ENCODE data around the gene RNF212B.

The RNF212B gene

DNA sequence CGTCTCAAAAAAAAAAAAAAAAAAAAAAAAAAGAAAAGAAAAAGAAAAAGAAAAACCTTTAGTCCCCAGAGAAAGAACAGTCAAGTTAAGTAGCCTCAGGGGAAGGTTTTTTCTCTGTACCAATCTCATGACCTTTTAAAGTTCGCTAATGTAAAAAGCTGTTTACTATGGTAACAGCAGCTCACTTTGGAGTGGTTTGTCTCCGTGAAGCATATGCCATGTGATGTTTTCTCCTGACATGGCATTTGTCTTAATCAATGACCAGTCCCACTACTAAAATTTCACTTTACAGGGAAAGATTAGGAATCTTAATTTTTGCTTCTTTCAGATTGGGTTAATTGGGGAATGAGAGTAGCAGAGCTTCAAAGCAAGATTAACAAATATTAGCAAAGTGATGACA, 4.3 kb downstream of the RNF212B start:
- Histone ChIP-seq H3K27me3 (ENCODE audit: insufficient read depth, low read depth) (no peaks in the 10 kb centered on the region), H3K4me1 (ENCODE audit: low read depth, poor library complexity, severe bottlenecking) (peaks cover 21% of the 10 kb centered on the region), H4K20me1 (ENCODE audit: insufficient read depth) (no peaks in the 10 kb centered on the region), H3K9ac (no peak overlapping the region), H3K79me2 (ENCODE audit: insufficient read depth, low read depth) (no peaks in the 10 kb centered on the region), H3K27ac (no peak overlapping the region), H2AFZ (ENCODE audit: low read depth) (no peak overlapping the region), H3K4me2 (no peak overlapping the region), H3K4me3 (IDR thresholded peaks at IDR 0.05; ENCODE audit: insufficient read depth, low read depth, low read length) (no peak overlapping the region), H3K36me3 (ENCODE audit: insufficient read depth) (no peaks in the 10 kb centered on the region)
- TF ChIP-seq, protein P1, sequence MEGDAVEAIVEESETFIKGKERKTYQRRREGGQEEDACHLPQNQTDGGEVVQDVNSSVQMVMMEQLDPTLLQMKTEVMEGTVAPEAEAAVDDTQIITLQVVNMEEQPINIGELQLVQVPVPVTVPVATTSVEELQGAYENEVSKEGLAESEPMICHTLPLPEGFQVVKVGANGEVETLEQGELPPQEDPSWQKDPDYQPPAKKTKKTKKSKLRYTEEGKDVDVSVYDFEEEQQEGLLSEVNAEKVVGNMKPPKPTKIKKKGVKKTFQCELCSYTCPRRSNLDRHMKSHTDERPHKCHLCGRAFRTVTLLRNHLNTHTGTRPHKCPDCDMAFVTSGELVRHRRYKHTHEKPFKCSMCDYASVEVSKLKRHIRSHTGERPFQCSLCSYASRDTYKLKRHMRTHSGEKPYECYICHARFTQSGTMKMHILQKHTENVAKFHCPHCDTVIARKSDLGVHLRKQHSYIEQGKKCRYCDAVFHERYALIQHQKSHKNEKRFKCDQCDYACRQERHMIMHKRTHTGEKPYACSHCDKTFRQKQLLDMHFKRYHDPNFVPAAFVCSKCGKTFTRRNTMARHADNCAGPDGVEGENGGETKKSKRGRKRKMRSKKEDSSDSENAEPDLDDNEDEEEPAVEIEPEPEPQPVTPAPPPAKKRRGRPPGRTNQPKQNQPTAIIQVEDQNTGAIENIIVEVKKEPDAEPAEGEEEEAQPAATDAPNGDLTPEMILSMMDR (conservative IDR thresholded peaks at IDR 0.05; ENCODE audit: low read depth, low read length) = no peak

DNA sequence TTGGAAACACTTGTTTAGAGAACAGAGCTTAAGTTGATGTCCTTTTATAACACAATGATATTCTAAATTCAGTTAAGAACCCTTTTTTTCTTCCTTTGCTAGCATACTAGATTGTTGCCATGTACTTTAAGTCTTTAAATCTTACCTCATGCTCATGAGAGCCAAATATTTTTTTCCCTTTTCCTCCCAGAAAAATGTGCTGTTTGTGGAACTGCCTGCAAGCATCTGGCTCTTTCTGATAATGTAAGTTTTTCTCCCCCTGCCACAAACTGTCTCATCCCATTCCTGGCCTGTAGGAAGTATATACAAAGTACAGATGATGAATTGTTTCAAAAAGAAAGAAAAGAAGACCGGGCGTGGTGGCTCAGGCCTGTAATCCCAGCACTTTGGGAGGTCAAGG, 5.3 kb downstream of the RNF212B start:
- Histone ChIP-seq H3K4me1 (ENCODE audit: low read depth, poor library complexity, severe bottlenecking) (peaks cover 21% of the 10 kb centered on the region), H3K9ac (no peak overlapping the region), H3K36me3 (ENCODE audit: insufficient read depth) (no peaks in the 10 kb centered on the region), H4K20me1 (ENCODE audit: insufficient read depth) (no peaks in the 10 kb centered on the region), H3K27me3 (ENCODE audit: insufficient read depth, low read depth) (no peaks in the 10 kb centered on the region), H3K79me2 (ENCODE audit: insufficient read depth, low read depth) (no peaks in the 10 kb centered on the region), H3K4me3 (IDR thresholded peaks at IDR 0.05; ENCODE audit: insufficient read depth, low read depth, low read length) (no peak overlapping the region), H3K27ac (no peak overlapping the region), H3K4me2 (no peak overlapping the region), H2AFZ (ENCODE audit: low read depth) (no peak overlapping the region)
- TF ChIP-seq, protein P1 (conservative IDR thresholded peaks at IDR 0.05; ENCODE audit: low read depth, low read length) = no peak

DNA sequence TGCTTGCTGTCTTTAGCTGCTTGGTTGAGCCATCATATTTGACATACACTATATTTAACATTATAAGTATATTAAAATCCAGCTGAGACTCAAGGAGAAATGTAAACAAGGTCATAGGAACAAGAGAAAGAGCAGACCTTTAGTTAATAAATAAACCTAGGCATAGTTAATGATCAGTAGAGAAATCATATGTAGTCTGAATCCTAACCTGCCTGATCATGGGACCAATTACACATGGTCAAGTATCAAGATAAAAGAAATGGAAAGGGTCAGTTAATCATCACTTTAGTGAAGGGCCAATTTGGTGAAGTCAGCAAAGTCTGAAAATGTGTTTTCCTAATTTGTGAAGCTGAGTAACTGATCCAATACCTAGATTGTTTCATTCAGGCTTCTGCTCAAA, 7.5 kb downstream of the RNF212B start:
- H3K9ac ChIP-seq = no peak overlapping the region
- H3K27ac ChIP-seq = no peak overlapping the region
- no peaks in the 10 kb centered on the region for H4K20me1 ChIP-seq (ENCODE audit: insufficient read depth)
- no peak overlapping the region for H3K4me2 ChIP-seq
- no peak overlapping the region for H2AFZ ChIP-seq (ENCODE audit: low read depth)
- no peak overlapping the region for H3K4me3 ChIP-seq (IDR thresholded peaks at IDR 0.05; ENCODE audit: insufficient read depth, low read depth, low read length)
- H3K4me1 ChIP-seq (ENCODE audit: low read depth, poor library complexity, severe bottlenecking) = peaks cover 10% of the 10 kb centered on the region
- no peaks in the 10 kb centered on the region for H3K79me2 ChIP-seq (ENCODE audit: insufficient read depth, low read depth)
- no peaks in the 10 kb centered on the region for H3K36me3 ChIP-seq (ENCODE audit: insufficient read depth)
- TF ChIP-seq, protein P1 (conservative IDR thresholded peaks at IDR 0.05; ENCODE audit: low read depth, low read length) = no peak
- H3K27me3 ChIP-seq (ENCODE audit: insufficient read depth, low read depth) = no peaks in the 10 kb centered on the region

DNA sequence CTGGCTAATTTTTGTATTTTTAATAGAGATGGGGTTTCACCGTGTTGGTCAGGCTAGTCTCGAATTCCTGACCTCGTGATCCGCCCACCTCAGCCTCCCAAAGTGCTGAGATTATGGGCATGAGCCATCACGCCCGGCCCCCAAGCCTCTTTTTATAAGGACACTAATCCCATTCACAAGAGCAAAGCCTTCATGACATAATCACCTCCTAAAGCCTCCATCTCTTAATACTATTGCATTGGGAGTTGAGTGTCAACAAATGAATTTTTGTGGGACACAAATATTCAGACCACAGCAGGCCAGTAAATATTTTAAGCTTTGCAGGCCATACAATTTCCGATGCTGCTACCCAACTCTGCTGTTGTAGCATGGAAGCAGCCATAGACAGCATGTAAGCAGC, 10.9 kb downstream of the RNF212B start:
- no peak overlapping the region for H3K27ac ChIP-seq
- H3K9ac ChIP-seq = no peak overlapping the region
- no peaks in the 10 kb centered on the region for H3K4me1 ChIP-seq (ENCODE audit: low read depth, poor library complexity, severe bottlenecking)
- no peak overlapping the region for H3K4me2 ChIP-seq
- H4K20me1 ChIP-seq (ENCODE audit: insufficient read depth) = no peaks in the 10 kb centered on the region
- H3K79me2 ChIP-seq (ENCODE audit: insufficient read depth, low read depth) = no peaks in the 10 kb centered on the region
- H3K36me3 ChIP-seq (ENCODE audit: insufficient read depth) = no peaks in the 10 kb centered on the region
- no peaks in the 10 kb centered on the region for H3K27me3 ChIP-seq (ENCODE audit: insufficient read depth, low read depth)
- TF ChIP-seq, protein P1 (conservative IDR thresholded peaks at IDR 0.05; ENCODE audit: low read depth, low read length) = no peak
- no peak overlapping the region for H3K4me3 ChIP-seq (IDR thresholded peaks at IDR 0.05; ENCODE audit: insufficient read depth, low read depth, low read length)
- H2AFZ ChIP-seq (ENCODE audit: low read depth) = no peak overlapping the region
